Heart left ventricle (tissue), 13 donors: ENCODE data around the gene MCC.

Experiments used
- CTCF ChIP-seq, 12 donors: fragments of 200-600 bp; sonication (generic) in 4 of 12; IDR thresholded peaks; one replicate each; pipeline versions ENCODE4 v1.5.0 to v1.8.0; 2018 to 2022; ENCODE audit warnings: antibody characterized with exemption in 12 of 12, mild to moderate bottlenecking in 5 of 12
- POLR2A ChIP-seq, 2 donors: fragments of 450-650 bp; IDR thresholded peaks; one replicate each; pipeline ENCODE4 v1.6.1; 2017; ENCODE audit warnings: antibody characterized with exemption in 2 of 2, mild to moderate bottlenecking in 2 of 2, moderate library complexity in 2 of 2
- donor health status: ischemic (EF 13 %, LVEDD 7.1; RV severe dilation, severe dysfunction).
- donor health status: DM: no; HTN: yes; CAD: no.
- donor health status: DM: no; HTN: no; CAD: no.
- donor health status: ischemic (EF 25% LVEDD 6.9; RV normal size, moderate dysfunction).
- donor health status: ischemic (EF 25% LVEDD 5.7; RV mildly dilated, moderate dysfunction).
- donor health status: ischemic (EF 35%, LVEDD 5.7; RV mildly dilated, moderate dysfunction).
- donor health status: nonischemic (EF 11% LVEDD 7.7; RV severe dilation, severe dysfunction).
- donor health status: DM: yes; HTN: yes; CAD: no.
- donor health status: PGD.
- donor health status: ischemic (EF 29% LVEDD 5.4; RV normal size, mild dysfunction).
- donor health status: nonischemic (EF 23%, LVEDD 6.1; RV moderate dilation, normal function).

- TF ChIP-seq POLR2A (IDR thresholded peaks at IDR 0.05) = no peak
- no peak for TF ChIP-seq CTCF (IDR thresholded peaks at IDR 0.05)
Measured at GRCh38 chr5:113259034-113259433, 229.2 kb downstream of the MCC start.
